Activated T-cell treated with anti-CD3 and anti-CD28 coated beads for 4 hours (primary cell): ENCODE measurements around the gene ZBTB7C.

Experiments used
- DNase-seq: peaks from one replicate; pipeline ENCODE4 v3.0.0-alpha.2; 2020

ZBTB7C gene

GRCh38 chr18:47978141-47978540, 431.0 kb downstream of the ZBTB7C start:
- DNase-seq: no peak
